HEK293T (cell line): ENCODE data around the gene HLA-DQB2.

Experiments used
- ARNT ChIP-seq: fragments of 450-650 bp; IDR thresholded peaks from 2 replicates; pipeline ENCODE4 v1.6.1; 2017; ENCODE audit warnings: mild to moderate bottlenecking
- BHLHE40 ChIP-seq: fragments of 450-650 bp; IDR thresholded peaks from 2 replicates; pipeline ENCODE4 v1.6.1; 2016; ENCODE audit warnings: mild to moderate bottlenecking, moderate library complexity, borderline replicate concordance
- CTBP1 ChIP-seq: fragments of 450-650 bp; IDR thresholded peaks from 2 replicates; pipeline ENCODE4 v1.6.1; 2016; ENCODE audit warnings: borderline replicate concordance
- ELF4 ChIP-seq: fragments of 450-650 bp; IDR thresholded peaks from 2 replicates; pipeline ENCODE4 v1.6.1; 2017; ENCODE audit warnings: antibody characterized with exemption
- FOXA1 ChIP-seq: fragments of 450-650 bp; IDR thresholded peaks from 2 replicates; pipeline ENCODE4 v1.6.1; 2016; ENCODE audit warnings: mild to moderate bottlenecking
- FOXM1 ChIP-seq: fragments of 450-650 bp; IDR thresholded peaks from 2 replicates; pipeline ENCODE4 v1.6.1; 2017; ENCODE audit warnings: mild to moderate bottlenecking, borderline replicate concordance
- L3MBTL2 ChIP-seq: fragments of 450-650 bp; conservative IDR thresholded peaks from 2 replicates; pipeline ENCODE4 v1.6.1; 2016; ENCODE audit warnings: mild to moderate bottlenecking
- LEF1 ChIP-seq: fragments of 450-650 bp; IDR thresholded peaks from 2 replicates; pipeline ENCODE4 v1.6.1; 2017; ENCODE audit warnings: mild to moderate bottlenecking, borderline replicate concordance
- NFRKB ChIP-seq: fragments of 450-650 bp; IDR thresholded peaks from 2 replicates; pipeline ENCODE4 v1.6.1; 2016; ENCODE audit warnings: mild to moderate bottlenecking, moderate library complexity
- SP1 ChIP-seq: fragments of 450-650 bp; IDR thresholded peaks from 2 replicates; pipeline ENCODE4 v1.6.1; 2017
- ZNF384 ChIP-seq: fragments of 450-650 bp; IDR thresholded peaks from 2 replicates; pipeline ENCODE4 v1.6.1; 2016
- TF ChIP-seq, protein P1 (sequence below): fragments of 450-650 bp; IDR thresholded peaks from 2 replicates; pipeline ENCODE4 v1.6.1; 2016

DNA sequence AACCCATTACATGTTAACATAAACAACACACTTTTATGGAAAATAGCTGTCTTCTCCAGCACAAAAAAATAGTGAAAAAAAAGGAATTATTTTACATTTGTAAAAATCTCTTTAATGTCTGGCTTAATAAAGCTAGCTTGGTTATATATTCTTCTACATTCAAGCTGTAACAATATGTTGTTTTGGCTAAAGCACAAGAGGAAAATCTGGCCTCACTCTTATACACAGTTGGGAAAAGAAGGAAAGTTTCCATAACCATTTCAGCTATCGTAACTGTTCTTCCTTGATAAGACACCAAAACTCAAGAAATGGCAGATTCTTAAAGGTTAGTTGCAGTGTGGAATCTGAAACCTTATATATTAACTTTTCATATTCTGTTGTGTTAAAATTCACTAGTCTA is 45.8 kb upstream of the HLA-DQB2 start:
- no peak for TF ChIP-seq SP1
- TF ChIP-seq, protein P1, sequence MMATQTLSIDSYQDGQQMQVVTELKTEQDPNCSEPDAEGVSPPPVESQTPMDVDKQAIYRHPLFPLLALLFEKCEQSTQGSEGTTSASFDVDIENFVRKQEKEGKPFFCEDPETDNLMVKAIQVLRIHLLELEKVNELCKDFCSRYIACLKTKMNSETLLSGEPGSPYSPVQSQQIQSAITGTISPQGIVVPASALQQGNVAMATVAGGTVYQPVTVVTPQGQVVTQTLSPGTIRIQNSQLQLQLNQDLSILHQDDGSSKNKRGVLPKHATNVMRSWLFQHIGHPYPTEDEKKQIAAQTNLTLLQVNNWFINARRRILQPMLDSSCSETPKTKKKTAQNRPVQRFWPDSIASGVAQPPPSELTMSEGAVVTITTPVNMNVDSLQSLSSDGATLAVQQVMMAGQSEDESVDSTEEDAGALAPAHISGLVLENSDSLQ = no peak
- TF ChIP-seq ARNT = no peak
- TF ChIP-seq BHLHE40 = no peak
- no peak for TF ChIP-seq FOXA1
- TF ChIP-seq L3MBTL2 = no peak
- TF ChIP-seq ELF4 = no peak
- no peak for TF ChIP-seq NFRKB
- no peak for TF ChIP-seq CTBP1
- no peak for TF ChIP-seq LEF1
- TF ChIP-seq ZNF384 = no peak
- TF ChIP-seq FOXM1 = no peak
